Smooth muscle cell (in vitro differentiated cells): ENCODE data around the gene HPSE2. TPM values are rescaled to one million over a fixed set of nuclear protein-coding genes. Genes with fewer than 3 reads are reported as not detected.

Experiments used
- DNase-seq: peaks from one replicate; lab custom pipeline; 2025; ENCODE audit not compliant: unreplicated experiment; lab: John Stamatoyannopoulos, UW
- H2AFZ ChIP-seq: fragments of 200-600 bp; sonication (generic); 2 replicates; pipeline ENCODE4 v1.6.0; 2016; ENCODE audit warnings: antibody characterized with exemption, low read depth, mild to moderate bottlenecking
- H3F3A ChIP-seq: fragments of 200-600 bp; sonication (generic); 2 replicates; pipeline ENCODE4 v1.6.0; 2017; ENCODE audit warnings: antibody characterized with exemption, low read depth
- H3K27ac ChIP-seq: fragments of 200-600 bp; sonication (generic); 2 replicates; pipeline ENCODE4 v1.5.1; 2016; ENCODE audit warnings: low read depth, mild to moderate bottlenecking
- H3K27me3 ChIP-seq: fragments of 200-600 bp; sonication (generic); 2 replicates; pipeline ENCODE4 v1.6.1; 2016; ENCODE audit warnings: low read depth, mild to moderate bottlenecking
- H3K36me3 ChIP-seq: fragments of 200-600 bp; sonication (generic); 2 replicates; pipeline ENCODE4 v1.5.1; 2016; ENCODE audit warnings: low read depth
- H3K4me1 ChIP-seq: fragments of 200-600 bp; sonication (generic); 2 replicates; pipeline ENCODE4 v1.5.1; 2016; ENCODE audit warnings: low read depth
- H3K4me2 ChIP-seq: fragments of 200-600 bp; sonication (generic); 2 replicates; pipeline ENCODE4 v1.6.0; 2016; ENCODE audit warnings: mild to moderate bottlenecking
- H3K4me3 ChIP-seq: fragments of 200-600 bp; sonication (generic); 2 replicates; pipeline ENCODE4 v1.5.1; 2016; ENCODE audit warnings: mild to moderate bottlenecking
- H3K79me2 ChIP-seq: fragments of 200-600 bp; sonication (generic); 2 replicates; pipeline ENCODE4 v1.6.0; 2016; ENCODE audit warnings: low read depth, mild to moderate bottlenecking
- H3K9ac ChIP-seq: fragments of 200-600 bp; sonication (generic); 2 replicates; pipeline ENCODE4 v1.6.0; 2016; ENCODE audit warnings: low read depth
- H3K9me3 ChIP-seq: fragments of 200-600 bp; sonication (generic); replicated peaks from 2 replicates; pipeline ENCODE4 v1.5.1; 2016; ENCODE audit warnings: low read depth
- H4K20me1 ChIP-seq: fragments of 200-600 bp; sonication (generic); 2 replicates; pipeline ENCODE4 v1.6.0; 2016; ENCODE audit warnings: low read depth
- WGBS: methylation state at CpG from one replicate; pipeline ENCODE4 v1.1.7; 2016; ENCODE audit warnings: low lambda C conversion rate; 5-methylcytosine and 5-hydroxymethylcytosine counted together
- microRNA-seq: library from miRNA; unstranded; fragments of <30 nt; microRNA quantifications from one replicate; pipeline ENCODE4, GENCODE V29; 2016; ENCODE audit warnings: borderline number of aligned reads
- polyA plus RNA-seq: library from polyadenylated mRNA; unstranded; fragments of >200 nt; fragmentation: Nextera tagmentation; extraction: Ambion mirVana; gene quantifications from 2 replicates; pipeline ENCODE4 v1.2.1, GENCODE V29; 2016
- small RNA-seq: library from RNA; depleted of rRNA; stranded (forward); fragments of <200 nt; gene quantifications from one replicate; pipeline ENCODE3, GENCODE V24; 2014
- total RNA-seq: library from RNA; depleted of rRNA; stranded (reverse); fragments of >200 nt; gene quantifications from 2 replicates; pipeline ENCODE4 v1.2.3, GENCODE V29; 2014
- TF ChIP-seq, protein P1 (sequence below): fragments of 200-600 bp; sonication (generic); IDR thresholded peaks from 2 replicates; pipeline ENCODE4 v1.5.1; 2017; ENCODE audit warnings: borderline replicate concordance, mild to moderate bottlenecking, antibody characterized with exemption; ENCODE audit not compliant: insufficient read depth, poor library complexity, severe bottlenecking

The HPSE2 gene
- total and polyA plus RNA-seq, 2 experiments from 2014 or later: 0.13 TPM; not detected in 1

DNA sequence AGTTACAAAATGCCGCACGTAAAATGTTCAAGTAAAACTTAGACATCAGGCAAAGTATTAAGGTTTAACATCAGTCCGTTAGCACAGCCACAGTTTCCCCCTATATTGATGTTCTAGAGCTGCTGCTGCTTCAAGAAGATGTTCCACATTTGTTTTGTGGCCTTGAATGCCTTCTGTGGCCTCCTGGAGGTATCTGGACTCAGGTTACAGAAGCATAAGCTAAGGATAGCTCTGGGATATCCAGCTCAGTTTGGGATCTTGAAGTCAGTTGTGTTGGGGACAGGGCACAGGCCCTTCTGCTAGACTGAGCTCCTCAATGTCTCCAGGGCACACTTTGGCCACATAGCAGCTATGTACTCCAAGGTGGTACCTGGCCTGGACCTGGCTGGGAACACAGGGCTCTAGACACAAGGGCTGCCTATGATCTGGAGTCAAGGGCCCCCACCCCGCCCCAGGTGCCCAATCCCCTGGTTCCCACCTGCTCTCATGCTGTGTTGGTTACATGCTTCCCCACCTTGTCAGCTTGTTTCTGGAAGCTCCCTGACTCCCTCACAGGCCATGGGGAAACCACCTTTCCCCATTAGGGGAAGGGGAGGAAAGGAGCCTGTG lies 825.4 kb downstream of the HPSE2 start:
- Histone ChIP-seq H3K9ac (no peak overlapping the region), H3K4me1 (peaks cover 9% of the 10 kb centered on the region), H3K27me3 (no peaks in the 10 kb centered on the region), H3F3A (no peaks in the 10 kb centered on the region), H2AFZ (no peak overlapping the region), H3K36me3 (no peaks in the 10 kb centered on the region), H3K4me2 (no peak overlapping the region), H4K20me1 (no peaks in the 10 kb centered on the region), H3K27ac (no peak overlapping the region), H3K4me3 (no peak overlapping the region), H3K9me3 (no peaks in the 10 kb centered on the region), H3K79me2 (no peaks in the 10 kb centered on the region)
- TF ChIP-seq, protein P1, sequence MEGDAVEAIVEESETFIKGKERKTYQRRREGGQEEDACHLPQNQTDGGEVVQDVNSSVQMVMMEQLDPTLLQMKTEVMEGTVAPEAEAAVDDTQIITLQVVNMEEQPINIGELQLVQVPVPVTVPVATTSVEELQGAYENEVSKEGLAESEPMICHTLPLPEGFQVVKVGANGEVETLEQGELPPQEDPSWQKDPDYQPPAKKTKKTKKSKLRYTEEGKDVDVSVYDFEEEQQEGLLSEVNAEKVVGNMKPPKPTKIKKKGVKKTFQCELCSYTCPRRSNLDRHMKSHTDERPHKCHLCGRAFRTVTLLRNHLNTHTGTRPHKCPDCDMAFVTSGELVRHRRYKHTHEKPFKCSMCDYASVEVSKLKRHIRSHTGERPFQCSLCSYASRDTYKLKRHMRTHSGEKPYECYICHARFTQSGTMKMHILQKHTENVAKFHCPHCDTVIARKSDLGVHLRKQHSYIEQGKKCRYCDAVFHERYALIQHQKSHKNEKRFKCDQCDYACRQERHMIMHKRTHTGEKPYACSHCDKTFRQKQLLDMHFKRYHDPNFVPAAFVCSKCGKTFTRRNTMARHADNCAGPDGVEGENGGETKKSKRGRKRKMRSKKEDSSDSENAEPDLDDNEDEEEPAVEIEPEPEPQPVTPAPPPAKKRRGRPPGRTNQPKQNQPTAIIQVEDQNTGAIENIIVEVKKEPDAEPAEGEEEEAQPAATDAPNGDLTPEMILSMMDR: no peak
- DNase-seq: no peak
- WGBS: 99% methylated on average over 4 of the region's 4 CpGs

DNA sequence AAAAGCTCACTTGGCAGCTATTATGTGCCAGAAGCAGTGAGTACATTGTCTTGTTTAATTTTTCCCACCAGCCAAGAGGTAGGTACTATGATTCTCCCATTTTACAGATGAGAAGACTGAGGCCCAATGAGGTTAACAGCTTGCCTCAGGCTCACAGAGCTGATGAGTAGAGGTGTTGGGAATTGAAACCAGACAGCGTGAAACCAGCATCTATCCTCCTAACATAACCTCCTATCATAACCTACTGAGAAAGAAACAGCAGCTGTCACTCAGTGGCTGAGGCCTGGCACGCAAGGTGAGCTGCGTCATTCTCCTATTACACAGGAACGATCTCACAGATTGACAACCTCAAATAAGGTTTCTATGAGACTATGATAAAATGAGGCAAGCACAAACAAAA lies 826.9 kb downstream of the HPSE2 start:
- TF ChIP-seq, protein P1: no peak
- no peak overlapping the region for H3K9ac ChIP-seq
- DNase-seq: no peak
- H3K9me3 ChIP-seq: no peaks in the 10 kb centered on the region
- no peaks in the 10 kb centered on the region for H4K20me1 ChIP-seq
- H3K27me3 ChIP-seq: no peaks in the 10 kb centered on the region
- H3K4me3 ChIP-seq: no peak overlapping the region
- H3K4me2 ChIP-seq: no peak overlapping the region
- no peak overlapping the region for H2AFZ ChIP-seq
- H3K4me1 ChIP-seq: no peaks in the 10 kb centered on the region
- H3K36me3 ChIP-seq: no peaks in the 10 kb centered on the region
- no peaks in the 10 kb centered on the region for H3F3A ChIP-seq
- H3K79me2 ChIP-seq: no peaks in the 10 kb centered on the region
- 98% methylated on average over 4 of the region's 4 CpGs for WGBS
- no peak overlapping the region for H3K27ac ChIP-seq

DNA sequence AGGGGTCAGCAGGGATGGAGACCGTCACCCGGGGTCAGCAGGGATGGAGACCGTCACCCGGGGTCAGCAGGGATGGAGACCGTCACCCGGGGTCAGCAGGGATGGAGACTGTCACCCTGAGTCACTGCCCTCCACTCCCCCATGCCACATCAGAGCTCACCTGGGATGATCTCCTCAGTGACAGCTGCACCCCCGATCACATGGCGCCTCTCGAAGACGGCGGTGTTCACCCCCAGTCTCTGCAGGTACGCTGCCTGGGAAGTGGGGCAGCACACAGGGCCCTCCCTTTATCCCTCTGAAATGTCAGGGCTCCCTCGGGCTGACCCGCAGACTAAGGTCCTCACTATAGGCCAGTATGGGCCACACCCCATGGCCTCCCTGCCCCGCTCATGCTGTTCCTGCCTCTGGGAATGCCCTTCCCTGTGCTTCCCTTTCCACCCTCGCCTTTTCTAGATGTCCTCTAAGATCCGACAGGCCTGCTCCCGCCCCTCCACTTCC lies 827.9 kb downstream of the HPSE2 start:
- Histone ChIP-seq H3K4me3 (no peak overlapping the region), H3K36me3 (no peaks in the 10 kb centered on the region), H3F3A (no peaks in the 10 kb centered on the region), H3K27ac (no peak overlapping the region), H4K20me1 (no peaks in the 10 kb centered on the region), H2AFZ (no peak overlapping the region), H3K9me3 (no peaks in the 10 kb centered on the region), H3K9ac (no peak overlapping the region), H3K27me3 (no peaks in the 10 kb centered on the region), H3K79me2 (no peaks in the 10 kb centered on the region), H3K4me1 (no peaks in the 10 kb centered on the region), H3K4me2 (no peak overlapping the region)
- no peak for DNase-seq
- TF ChIP-seq, protein P1: no peak
- 99% methylated on average over 18 of the region's 18 CpGs for WGBS

Small RNAs within 50 kb of the gene (microRNA-seq; reads per million reads assigned to microRNA genes)
- gene MIR4685: 2.9 reads per million
- gene MIR6507: not detected

Small RNAs within 50 kb of the gene (small RNA-seq; reads per million reads assigned to genes)
- gene MIR4685: not detected
- not detected for gene MIR6507

Other genes starting within 250 kb of the HPSE2 start
- 0.04 TPM in 1 of 2 replicates, not detected in the other for gene CNNM1, start 93.5 kb upstream of the HPSE2 start, total RNA-seq
- gene CNNM1, start 93.5 kb upstream of the HPSE2 start, polyA plus RNA-seq: not detected in 2 replicates
- 22.0 and 34.7 TPM in 2 replicates for gene GOT1, start 194.8 kb upstream of the HPSE2 start, total RNA-seq
- 38.6 and 44.4 TPM in 2 replicates for gene GOT1, start 194.8 kb upstream of the HPSE2 start, polyA plus RNA-seq